Measurements from ENCODE around the gene CAMTA1. TPM values are rescaled to one million over a fixed set of nuclear protein-coding genes. Genes with fewer than 3 reads are reported as not detected.

The CAMTA1 gene
- total RNA-seq, 1 donor from 2014 or later: 109 TPM

DNA sequence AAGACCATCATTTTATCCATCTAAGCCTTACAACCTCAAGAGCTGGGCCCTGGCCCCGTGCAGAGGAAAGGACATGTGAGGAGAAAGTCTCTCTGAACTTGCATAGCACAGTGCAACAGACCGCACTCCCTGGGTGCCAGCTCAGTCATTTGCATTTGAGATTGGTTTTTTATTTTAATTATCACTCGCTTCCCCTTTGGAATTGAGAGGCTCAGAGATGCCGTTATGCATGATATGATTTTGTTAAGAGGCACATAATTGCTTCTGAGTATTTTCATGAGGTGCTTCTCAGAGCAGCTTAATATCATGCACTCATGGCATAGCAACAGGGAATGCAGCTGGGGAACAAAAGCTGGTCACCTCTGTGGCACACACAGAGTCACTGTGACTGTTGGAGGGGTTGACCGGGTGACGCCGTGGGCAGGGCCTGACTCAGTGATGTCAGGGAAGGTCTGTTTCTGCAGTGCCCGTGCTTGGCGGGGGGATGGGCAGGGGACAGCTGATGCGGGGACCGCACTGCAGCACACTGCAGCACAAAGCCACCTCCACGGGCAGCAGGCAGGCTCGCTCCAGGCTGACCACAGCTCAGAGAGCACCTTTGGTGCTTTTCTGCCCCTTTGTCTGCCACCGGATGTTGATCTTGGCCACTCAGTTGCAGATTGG is 942.7 kb downstream of the CAMTA1 start:
- DNase-seq (ENCODE audit: low read depth, low spot score): no peak
- H3K4me1 Mint-ChIP-seq: peaks cover 11% of the 10 kb centered on the region
- H3K27ac Mint-ChIP-seq (ENCODE audit: unreplicated experiment): no peak overlapping the region

DNA sequence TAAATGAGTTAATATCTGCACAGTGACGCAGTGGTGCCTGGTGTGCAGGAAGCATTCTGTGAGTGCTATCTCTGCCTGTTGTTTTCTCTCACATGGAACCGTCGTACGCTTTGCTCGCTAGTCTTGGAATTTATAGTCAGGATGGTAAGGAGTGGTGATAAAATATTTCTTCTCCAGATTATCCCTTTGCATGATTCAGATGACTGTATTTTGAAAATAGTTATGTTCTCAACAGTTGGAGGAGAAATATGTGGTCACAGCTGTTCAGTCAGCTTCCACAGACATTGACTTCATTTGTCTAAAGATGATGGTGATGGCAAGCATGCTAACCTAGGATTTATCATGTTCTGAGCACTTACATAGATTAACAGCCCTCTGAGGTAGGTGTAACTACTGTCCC is 944.5 kb downstream of the CAMTA1 start:
- Mint-ChIP-seq H3K9me3 (no peaks in the 10 kb centered on the region), H3K4me3 (no peak overlapping the region), H3K27ac (ENCODE audit: unreplicated experiment) (no peak overlapping the region), H3K4me1 (peaks cover 18% of the 10 kb centered on the region), H3K27me3 (ENCODE audit: low read depth) (no peaks in the 10 kb centered on the region), H3K36me3 (ENCODE audit: low read depth) (no peaks in the 10 kb centered on the region)
- DNase-seq (ENCODE audit: low read depth, low spot score): no peak
- TF ChIP-seq, protein P1, sequence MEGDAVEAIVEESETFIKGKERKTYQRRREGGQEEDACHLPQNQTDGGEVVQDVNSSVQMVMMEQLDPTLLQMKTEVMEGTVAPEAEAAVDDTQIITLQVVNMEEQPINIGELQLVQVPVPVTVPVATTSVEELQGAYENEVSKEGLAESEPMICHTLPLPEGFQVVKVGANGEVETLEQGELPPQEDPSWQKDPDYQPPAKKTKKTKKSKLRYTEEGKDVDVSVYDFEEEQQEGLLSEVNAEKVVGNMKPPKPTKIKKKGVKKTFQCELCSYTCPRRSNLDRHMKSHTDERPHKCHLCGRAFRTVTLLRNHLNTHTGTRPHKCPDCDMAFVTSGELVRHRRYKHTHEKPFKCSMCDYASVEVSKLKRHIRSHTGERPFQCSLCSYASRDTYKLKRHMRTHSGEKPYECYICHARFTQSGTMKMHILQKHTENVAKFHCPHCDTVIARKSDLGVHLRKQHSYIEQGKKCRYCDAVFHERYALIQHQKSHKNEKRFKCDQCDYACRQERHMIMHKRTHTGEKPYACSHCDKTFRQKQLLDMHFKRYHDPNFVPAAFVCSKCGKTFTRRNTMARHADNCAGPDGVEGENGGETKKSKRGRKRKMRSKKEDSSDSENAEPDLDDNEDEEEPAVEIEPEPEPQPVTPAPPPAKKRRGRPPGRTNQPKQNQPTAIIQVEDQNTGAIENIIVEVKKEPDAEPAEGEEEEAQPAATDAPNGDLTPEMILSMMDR (conservative IDR thresholded peaks at IDR 0.05): no peak

More for the DNA sequence above, 942.7 kb downstream of the CAMTA1 start:
- TF ChIP-seq, protein P1 (conservative IDR thresholded peaks at IDR 0.05): no peak
- H3K36me3 Mint-ChIP-seq (ENCODE audit: low read depth): no peaks in the 10 kb centered on the region
- H3K27me3 Mint-ChIP-seq (ENCODE audit: low read depth): no peaks in the 10 kb centered on the region
- H3K4me3 Mint-ChIP-seq: no peak overlapping the region
- H3K9me3 Mint-ChIP-seq: no peaks in the 10 kb centered on the region

DNA sequence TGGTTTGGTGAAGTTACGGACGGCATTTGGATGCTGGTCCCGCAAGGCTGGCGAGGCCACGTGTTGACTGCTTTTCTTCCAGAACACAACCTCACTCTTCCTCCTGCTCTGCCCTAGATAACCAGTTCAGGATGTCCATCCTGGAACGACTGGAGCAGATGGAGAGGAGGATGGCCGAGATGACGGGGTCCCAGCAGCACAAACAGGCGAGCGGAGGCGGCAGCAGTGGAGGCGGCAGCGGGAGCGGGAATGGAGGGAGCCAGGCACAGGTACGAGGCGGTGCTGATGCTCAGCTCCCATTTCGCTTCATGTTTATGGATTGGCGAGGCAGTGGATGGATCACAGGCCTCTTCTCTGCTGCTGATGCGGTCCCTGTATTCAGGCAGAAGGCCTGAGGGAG is 947.1 kb downstream of the CAMTA1 start:
- Mint-ChIP-seq H3K27me3 (ENCODE audit: low read depth) (no peaks in the 10 kb centered on the region), H3K9me3 (no peaks in the 10 kb centered on the region), H3K36me3 (ENCODE audit: low read depth) (no peaks in the 10 kb centered on the region), H3K4me3 (no peak overlapping the region), H3K4me1 (peaks cover 18% of the 10 kb centered on the region), H3K27ac (ENCODE audit: unreplicated experiment) (no peak overlapping the region)
- DNase-seq (ENCODE audit: low read depth, low spot score): no peak
- TF ChIP-seq, protein P1 (conservative IDR thresholded peaks at IDR 0.05): no peak

DNA sequence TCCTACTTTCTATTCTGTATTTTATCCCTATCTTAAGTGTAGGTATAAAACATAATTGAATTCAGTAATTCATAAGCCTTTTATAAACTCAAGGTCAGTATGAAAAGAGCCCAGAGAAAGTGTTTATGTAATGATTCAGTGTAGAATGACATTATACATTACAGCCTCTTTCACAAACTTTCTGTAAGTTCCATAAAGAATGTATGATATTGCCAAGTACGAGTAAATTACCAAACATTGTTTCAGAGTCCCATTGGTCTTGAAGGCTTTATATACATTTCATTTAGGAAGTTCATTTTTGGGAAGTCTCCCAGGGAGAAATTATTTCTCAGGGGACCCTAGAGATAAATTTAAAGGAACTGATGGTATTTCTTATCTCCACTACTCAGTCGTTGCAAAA is 948.0 kb downstream of the CAMTA1 start:
- Mint-ChIP-seq H3K9me3 (no peaks in the 10 kb centered on the region), H3K27ac (ENCODE audit: unreplicated experiment) (no peak overlapping the region), H3K27me3 (ENCODE audit: low read depth) (no peaks in the 10 kb centered on the region), H3K4me1 (peaks cover 12% of the 10 kb centered on the region), H3K4me3 (no peak overlapping the region), H3K36me3 (ENCODE audit: low read depth) (peaks cover 8% of the 10 kb centered on the region)
- DNase-seq (ENCODE audit: low read depth, low spot score): no peak
- TF ChIP-seq, protein P1 (conservative IDR thresholded peaks at IDR 0.05): no peak

DNA sequence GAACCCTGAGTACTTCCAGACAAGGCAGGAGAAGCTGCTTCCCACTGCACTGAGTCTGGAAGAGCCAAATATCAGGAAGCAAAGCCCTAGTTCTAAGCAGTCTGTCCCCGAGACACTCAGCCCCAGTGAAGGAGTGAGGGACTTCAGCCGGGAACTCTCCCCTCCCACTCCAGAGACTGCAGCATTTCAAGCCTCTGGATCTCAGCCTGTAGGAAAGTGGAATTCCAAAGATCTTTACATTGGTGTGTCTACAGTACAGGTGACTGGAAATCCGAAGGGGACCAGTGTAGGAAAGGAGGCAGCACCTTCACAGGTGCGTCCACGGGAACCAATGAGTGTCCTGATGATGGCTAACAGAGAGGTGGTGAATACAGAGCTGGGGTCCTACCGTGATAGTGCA is 952.8 kb downstream of the CAMTA1 start:
- TF ChIP-seq, protein P1 (conservative IDR thresholded peaks at IDR 0.05): no peak
- Mint-ChIP-seq H3K36me3 (ENCODE audit: low read depth) (peaks cover 17% of the 10 kb centered on the region), H3K4me1 (peaks cover 7% of the 10 kb centered on the region)

More for the DNA sequence above, 952.8 kb downstream of the CAMTA1 start:
- Mint-ChIP-seq H3K27me3 (ENCODE audit: low read depth) (no peaks in the 10 kb centered on the region), H3K27ac (ENCODE audit: unreplicated experiment) (no peak overlapping the region), H3K9me3 (peaks cover 5% of the 10 kb centered on the region), H3K4me3 (no peak overlapping the region)
- no peak for DNase-seq (ENCODE audit: low read depth, low spot score)

All from neural crest cell (in vitro differentiated cells).